AG09319 (cell line): ENCODE measurements around the gene SLC66A1.

Experiments used
- DNase-seq: peaks from one replicate; pipeline ENCODE4 v3.0.0-alpha.2; 2010; ENCODE audit warnings: low read depth; ENCODE audit errors: extremely low read depth
- TF ChIP-seq, protein P1 (sequence below): IDR thresholded peaks from 2 replicates; pipeline ENCODE4 v1.5.1; 2011; ENCODE audit warnings: low read depth, mild to moderate bottlenecking, inconsistent platforms, low read length, moderate library complexity

SLC66A1 gene

DNA sequence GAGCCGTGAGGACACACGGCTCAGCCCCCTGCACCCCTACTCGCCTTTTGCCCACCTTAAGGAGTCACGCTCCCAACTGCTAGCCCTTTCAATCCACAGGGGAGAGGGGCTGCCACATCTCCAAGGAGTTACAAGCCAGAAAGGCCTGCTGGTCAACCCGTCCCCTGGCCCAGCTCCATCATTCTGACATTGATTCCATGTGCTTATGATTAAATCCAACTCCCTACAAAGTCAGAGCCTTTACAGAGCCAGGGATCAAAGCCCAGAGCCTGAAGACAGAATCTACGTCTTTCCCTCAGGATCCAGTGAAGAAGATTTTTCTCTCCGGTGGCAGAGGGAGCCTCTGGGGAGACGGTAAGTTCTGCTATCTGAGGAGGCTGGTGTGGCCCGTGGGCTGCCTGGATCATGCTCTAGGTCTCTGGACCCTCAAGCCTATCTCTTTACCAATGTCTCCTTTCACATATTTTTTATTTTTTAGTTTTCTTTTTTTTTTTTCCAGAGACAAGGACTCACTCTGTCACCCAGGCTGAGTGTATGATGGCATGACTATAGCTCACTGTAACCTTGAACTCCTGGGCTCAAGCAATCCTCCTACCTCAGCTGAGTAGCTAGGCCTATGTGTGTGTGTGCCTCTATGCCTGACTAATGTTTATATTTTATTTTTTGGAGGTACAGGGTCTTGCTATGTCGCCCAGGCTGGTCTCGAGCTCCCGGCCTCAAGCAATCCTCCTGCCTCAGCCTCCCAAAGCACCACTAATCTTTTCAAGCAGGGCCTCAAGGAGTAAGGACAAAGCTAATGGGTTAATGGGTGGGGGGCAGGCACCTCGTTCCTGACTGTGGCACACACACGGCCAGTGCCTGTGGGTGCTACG, 61.3 kb downstream of the SLC66A1 start:
- DNase-seq: peak; percentile 51
- TF ChIP-seq, protein P1, sequence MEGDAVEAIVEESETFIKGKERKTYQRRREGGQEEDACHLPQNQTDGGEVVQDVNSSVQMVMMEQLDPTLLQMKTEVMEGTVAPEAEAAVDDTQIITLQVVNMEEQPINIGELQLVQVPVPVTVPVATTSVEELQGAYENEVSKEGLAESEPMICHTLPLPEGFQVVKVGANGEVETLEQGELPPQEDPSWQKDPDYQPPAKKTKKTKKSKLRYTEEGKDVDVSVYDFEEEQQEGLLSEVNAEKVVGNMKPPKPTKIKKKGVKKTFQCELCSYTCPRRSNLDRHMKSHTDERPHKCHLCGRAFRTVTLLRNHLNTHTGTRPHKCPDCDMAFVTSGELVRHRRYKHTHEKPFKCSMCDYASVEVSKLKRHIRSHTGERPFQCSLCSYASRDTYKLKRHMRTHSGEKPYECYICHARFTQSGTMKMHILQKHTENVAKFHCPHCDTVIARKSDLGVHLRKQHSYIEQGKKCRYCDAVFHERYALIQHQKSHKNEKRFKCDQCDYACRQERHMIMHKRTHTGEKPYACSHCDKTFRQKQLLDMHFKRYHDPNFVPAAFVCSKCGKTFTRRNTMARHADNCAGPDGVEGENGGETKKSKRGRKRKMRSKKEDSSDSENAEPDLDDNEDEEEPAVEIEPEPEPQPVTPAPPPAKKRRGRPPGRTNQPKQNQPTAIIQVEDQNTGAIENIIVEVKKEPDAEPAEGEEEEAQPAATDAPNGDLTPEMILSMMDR: no peak

DNA sequence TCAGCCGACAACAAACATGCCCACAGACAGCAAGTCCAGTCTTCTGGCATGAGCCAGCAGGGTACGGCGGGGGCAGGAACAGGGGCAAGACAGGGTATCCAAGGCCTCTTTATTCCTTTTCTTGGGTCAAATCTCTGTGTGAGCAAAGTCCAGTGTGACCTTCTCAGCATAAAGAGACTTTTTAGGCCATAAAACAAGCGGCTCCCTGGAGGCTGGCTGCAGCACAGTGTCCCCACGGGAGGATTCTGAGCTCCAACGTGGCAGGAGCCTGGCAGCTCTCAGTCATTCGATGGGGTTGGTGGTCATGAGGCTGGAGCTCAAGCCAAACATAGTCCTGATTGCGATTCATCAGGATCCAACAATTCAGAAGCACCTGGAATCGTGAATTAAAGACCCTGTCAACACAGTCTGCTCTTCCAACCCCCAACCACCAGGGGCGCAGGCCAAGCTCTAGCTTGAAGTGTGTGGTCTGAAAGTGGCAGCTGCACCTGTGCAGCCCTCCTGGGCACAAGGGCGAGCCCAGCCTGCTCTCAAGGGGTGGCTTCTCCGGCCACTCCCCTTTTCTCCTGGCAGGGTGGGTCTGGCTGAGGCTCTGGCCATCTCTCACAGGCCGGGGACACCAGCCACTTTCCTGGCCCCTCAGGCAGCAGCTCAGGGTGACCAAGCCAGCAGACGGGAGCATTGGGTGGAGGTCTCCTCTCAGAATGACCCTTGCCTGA, 62.1 kb downstream of the SLC66A1 start:
- no peak for DNase-seq
- TF ChIP-seq, protein P1: peak; percentile 13

DNA sequence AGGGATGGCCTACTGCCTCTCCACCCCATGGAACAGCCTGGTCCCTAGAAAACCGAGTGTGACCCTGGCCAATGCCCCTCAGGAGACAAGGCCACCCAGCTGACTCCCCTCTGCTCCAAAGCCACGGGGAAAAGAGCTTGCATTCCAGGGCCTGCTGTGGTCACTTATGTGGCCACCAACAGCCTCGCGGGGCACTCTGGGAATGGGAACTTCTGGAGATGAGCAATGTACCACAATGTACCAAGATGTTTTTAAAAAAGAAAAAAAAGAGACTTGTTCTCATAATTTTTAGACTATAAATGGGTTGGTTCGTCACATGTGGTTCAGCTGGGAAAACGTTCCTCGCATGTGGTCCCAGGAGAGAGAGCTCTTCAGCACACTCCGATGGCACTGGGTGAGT, 62.8 kb downstream of the SLC66A1 start:
- TF ChIP-seq, protein P1: no peak
- no peak for DNase-seq

DNA sequence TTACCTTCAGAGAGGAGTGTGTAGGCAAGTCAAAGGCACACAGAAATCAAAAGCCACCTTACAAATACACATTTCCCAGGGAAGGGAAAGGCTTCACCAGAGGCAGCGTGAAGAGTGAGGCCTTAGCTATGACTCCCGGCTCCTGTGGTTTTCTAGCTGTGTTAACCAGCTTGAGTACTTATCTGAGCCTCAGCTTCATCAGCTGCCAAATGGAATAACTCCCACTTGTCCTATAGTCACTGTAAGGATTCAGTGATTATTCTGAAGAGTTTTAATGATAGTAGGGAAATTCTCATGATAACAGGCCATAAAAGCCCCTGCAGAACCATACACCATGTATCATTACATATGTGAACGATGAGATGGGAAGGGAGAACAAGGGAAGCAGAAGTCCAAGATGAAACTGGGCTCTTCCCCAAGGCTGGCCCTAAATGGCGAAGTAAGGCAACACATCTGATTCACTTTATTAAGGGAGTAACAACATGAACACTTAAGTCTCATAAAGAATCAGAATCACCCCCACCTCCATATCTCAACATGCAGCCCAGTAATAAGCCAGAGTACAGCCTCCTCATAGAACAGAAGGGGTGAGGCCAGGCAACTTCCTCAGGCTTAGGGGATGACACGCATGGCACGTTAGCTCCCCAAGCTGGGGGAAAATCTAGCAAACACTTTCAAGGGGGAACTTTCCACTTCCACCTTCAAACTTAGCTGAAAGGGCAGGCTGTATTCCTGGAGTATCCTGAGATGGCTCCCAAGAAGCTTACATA, 63.7 kb downstream of the SLC66A1 start:
- TF ChIP-seq, protein P1: no peak
- no peak for DNase-seq

DNA sequence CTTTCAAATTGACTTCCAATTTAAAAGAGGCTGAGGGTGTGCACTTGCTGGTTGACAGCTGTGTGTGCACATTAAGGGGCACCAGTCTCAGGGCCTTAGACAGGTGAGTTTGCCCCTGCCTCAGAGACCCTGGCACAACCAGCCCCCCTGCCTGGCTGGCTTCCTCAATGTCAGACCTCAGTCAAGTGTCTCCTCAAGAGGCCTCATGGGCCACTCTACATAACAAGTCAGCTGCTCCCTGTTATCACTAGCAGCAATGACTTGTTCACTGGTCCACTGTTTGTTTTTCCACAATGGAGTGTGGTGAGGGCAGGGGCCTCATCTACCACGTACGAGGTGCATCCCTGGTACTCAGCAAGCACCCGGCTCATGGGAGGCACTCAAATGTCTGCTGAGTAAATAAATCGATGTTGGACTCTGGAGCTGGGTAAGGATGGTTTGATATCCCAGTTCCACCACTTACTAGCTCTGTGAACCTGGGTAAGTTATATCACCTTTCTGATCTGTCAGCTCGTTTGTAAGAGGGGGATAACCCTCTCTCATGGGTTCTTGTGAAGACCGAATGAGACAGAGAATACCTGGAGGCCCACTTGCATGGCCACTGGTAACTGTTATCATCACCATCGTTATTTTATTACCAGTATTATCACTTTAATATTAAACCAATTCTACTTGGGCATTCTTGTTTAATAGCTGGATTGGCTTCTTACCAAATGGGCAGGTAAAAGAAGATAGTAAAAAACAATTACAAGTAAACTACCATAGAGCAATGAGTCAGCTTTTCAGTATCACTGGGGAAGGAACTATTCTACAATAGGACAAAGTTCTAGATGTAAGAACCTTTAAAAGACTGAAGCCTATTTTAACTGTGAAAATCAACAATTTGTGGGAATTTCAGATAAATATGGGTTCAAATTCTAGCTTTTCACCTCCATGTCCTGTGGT, 64.6 kb downstream of the SLC66A1 start:
- TF ChIP-seq, protein P1: no peak
- no peak for DNase-seq

DNA sequence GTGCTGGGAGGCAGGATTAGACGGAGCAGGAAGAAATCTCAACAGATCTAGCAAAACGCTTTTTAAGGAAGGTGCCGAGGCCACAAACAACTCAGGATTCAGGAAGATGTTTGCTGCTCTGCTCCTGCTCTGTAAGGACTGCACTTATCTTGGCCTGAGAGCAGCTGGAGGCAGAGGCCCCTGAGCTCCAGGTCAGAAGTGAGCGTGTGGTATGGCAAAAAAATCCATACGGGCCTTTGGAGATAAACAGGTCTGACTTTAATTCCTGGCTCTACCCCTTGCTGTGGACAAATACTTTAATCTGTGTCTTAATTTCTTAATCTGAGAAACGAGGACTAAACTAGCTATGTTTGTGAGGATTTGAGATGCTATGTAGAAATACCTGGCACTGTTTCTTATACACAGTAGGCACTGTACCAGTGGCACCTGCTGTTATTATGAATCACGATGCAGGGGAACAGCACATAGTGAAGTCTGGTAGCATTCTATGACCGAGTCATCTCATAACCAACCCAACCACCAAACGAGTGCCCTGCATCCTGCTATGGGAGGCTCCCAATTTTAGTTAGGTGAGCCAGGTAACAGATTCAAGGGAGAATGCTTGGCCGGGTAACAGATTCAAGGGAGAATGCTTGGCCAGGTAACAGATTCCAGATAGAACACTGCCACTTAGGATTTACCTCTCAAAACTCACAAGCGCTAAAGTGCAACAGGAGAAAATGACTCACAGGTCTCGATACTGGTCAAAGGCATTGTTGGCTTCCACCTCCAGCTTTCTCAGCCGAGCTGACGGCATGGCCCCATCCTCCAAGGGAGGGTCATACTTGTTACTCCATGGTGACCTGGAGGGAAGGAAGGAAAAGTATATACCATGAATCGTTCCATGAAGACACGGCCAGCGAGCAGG, 65.9 kb downstream of the SLC66A1 start:
- DNase-seq: no peak
- TF ChIP-seq, protein P1: no peak
